NCI-H1092 (cell line): ENCODE data around the gene HPCAL1.

ENCODE experiments used
- DNase-seq: peaks from one replicate; lab custom pipeline; 2025; lab: John Stamatoyannopoulos, UW

HPCAL1 gene

DNA sequence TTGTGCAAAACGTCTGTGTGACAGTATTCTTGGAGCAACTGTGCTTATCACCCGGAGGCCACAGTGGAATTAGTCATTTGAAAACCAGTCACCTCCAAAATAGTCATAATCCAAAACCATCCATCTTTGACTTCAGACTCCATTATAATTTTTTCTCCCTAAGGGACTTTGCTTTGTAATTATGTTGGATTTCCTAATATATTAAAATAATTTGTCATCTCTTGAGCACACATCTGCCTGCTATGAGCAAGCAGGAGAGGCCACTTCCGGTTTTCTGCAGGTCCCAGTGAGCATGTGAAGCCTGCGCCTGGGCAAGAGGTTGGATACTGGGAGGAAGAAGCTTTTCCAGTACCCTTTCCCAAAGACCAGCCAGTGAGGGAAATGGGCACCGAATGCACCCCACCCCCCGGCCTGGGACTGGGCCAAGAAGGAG, 87.7 kb downstream of the HPCAL1 start:
- DNase-seq: no peak

- DNase-seq: no peak
Measured at GRCh38 chr2:10392100-10392499, 89.4 kb downstream of the HPCAL1 start.

- DNase-seq: no peak
Measured at GRCh38 chr2:10392548-10392947, 89.8 kb downstream of the HPCAL1 start.

DNA sequence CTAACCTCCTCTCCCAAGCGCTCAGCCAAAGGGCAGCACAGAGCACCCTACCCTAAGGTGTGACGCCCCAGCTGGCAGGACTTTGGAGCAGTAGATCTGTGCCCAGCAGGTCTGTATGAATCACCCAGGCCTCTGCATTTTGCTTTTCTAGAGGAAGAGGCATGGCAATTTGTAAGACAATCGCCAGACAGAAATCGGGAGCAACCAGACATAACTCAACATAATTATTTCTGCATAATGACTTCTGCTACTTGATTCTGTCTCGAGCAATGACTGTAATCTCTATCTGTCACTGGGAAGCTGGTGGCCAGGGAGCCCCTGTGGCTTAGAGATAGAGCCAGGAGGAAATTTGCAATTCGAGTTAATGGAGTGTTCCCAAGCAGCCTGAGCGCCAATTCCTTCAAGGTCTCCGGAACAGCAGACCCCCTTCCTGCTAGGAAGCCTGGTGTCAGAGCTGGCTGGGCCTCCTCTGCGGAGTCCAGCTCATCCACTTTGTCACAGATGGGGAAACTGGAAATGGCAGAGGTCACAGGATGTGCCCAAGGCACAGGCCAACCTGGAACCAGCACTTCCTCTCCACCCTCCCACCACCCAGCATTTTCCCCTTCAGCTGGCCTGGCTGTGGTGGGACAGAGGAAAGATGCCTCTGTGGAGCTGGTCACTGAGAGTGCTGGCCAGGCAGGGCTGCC, 90.4 kb downstream of the HPCAL1 start:
- DNase-seq: no peak

DNA sequence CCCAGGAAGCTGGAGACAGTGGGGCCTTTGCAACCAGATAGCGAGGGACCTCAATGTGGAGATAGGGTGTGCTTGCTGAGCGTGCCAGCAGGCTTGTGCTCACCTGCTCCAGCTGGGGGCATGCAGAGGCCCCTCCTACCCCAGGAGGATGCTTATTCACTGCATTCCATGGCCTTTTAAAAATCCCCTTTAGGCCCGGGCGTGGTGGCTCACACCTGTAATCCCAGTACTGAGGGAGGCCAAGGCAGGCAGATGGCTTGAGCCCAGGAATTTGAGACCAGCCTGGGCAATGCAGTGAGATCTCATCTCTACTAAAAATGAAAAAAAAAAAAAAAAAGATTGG, 90.9 kb downstream of the HPCAL1 start:
- DNase-seq: no peak

DNA sequence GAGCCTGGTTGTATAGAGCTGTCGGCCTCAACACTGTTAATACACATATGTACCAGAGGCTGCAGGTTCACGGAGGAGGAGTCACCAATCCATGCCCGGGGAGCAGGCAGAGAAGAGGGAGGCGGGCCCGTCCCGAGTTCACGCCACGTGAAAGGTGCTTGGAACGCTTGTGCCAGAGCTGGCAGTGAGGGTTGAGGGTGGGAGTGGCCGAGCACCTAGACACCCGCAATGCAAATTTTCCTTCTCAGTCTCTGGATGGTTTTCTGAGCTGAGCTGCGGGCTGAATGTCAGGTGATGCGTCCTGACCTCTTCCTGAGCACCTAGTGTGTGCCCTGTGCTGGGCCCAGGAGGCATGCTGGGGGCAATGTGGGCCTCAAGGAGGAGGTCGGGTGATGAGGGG, 93.2 kb downstream of the HPCAL1 start:
- DNase-seq: no peak

- DNase-seq: no peak
Measured at GRCh38 chr2:10396464-10396863, 93.8 kb downstream of the HPCAL1 start.

DNA sequence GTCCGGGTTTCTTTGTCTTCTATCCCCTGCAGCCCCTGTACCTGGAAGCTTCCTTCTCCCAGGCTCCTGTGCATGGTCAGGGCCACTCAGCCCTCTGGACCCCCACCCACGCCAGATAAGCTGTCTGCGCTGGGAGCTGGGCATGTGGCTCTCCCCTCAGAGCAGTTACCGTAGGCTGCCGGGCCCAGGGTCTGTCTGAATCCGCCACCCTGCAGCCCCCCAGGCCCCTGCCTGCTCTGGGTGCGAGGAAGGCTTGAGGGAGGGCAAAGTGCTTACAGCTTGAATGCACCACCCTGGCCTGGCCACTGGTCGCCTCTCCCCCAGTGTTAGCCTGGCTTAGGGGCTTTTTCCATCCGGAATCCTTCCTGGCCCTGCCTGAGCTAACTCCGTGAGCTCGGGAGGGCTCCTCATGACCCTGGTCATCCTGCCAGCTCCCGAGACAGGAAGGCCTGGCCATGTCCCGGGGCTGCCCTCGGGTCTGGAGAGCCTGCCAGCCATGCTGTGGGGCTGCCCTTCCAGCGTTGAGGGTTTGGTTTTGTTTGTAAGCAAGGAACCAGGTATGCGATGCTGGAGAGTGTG, 94.7 kb downstream of the HPCAL1 start:
- no peak for DNase-seq

DNA sequence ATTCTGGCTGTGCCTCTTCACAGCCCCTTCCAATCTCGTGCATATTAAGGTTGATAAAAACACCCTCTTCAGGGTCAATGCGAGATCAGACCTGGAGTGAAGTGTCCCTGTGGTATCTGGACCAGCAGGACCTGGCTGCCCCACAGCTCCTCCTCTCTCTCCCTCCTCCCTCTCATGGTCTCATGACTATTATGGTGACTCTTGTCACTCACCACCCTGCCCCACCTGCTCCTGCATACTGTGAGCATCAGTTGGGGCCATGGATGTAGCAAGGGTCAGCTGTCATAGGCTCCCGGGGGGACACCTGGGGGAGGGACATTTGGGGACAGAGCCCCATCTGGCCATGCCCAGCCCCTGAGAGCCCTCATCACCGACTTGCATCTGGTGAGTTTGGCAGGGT, 95.2 kb downstream of the HPCAL1 start:
- DNase-seq: no peak

GRCh38 chr2:10398496-10398895, 95.8 kb downstream of the HPCAL1 start:
- no peak for DNase-seq

DNA sequence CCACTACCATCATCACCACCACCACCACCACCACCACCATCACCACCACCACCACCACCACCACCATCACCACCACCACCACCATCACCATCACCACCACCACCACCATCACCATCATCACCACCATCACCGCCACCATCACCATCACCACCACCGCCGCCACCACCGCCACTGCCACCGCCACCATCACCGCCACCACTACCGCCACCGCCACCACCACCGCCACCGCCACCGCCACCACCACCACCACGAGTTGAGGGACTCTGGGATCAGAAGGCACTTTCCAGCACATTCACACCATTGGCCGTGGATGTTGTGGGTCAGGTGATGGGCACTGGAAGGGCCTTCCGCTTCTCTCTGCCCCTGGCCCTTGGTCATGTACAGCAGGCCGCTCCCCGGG, 96.7 kb downstream of the HPCAL1 start:
- DNase-seq: no peak

GRCh38 chr2:10400002-10400401, 97.3 kb downstream of the HPCAL1 start:
- DNase-seq: no peak

DNA sequence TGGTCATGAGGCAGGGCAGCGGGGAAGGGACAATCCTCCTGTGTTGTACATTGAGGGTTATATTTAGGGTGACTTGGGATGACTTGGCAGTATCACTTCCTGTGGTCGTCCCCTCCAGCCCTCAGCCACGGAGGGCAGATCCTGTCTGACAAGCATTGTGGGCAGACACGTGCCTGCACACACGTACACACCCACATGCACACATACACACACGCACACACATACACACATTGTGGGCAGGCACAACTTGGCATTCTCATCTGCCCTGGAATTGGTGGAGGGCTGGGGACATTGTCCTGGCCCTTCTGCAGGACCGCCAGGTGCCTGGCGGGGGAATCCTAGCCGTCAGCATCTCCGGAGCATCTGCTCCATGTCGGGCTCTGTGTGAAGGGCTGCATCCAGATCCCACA, 97.9 kb downstream of the HPCAL1 start:
- no peak for DNase-seq

DNA sequence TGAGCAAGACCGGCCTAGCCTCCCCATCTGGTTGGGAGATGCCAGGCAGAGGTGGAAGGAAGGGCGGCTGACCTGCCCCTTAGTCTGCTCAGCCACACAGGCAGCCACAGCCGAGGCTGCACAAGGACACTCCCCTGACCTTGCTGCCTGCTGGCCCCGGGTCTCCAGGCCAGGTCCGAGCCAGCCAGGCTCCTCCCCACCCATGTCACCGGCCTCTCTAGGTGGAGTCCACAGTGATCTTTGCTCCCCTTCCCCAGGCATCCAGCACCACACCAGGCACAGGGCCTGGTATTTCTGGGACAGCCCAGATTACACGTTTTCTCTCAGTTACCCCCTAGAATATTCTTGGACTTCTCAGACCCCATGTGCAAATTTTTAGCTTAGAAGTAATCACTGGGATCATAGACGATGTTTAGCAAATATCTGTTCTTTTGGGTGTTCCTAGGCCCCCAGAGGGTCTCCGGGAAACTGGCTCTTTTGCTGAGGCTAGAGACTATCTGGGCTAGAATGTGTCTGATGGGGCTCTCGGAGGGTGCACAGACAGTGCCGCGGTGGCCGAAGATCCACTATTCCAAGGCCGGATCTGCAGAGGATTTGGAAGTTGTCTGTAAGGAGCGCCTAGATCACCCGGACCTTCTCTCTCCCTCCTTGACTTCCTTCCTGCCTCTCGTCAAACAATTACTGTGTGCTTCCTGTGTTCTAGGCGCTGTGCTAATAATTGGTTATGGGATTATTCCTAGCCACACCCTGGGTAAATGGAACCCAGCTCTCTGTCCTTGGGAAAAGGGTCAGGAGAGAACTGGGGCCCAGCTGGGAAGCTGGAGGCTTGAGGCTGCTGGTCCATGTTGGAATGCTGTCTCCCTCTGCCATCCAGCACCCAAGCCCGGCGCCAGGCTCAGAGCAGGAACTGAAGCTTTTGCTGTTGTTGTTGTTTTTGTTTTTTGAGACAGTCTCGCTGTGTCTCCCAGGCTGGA, 98.6 kb downstream of the HPCAL1 start:
- DNase-seq: no peak

DNA sequence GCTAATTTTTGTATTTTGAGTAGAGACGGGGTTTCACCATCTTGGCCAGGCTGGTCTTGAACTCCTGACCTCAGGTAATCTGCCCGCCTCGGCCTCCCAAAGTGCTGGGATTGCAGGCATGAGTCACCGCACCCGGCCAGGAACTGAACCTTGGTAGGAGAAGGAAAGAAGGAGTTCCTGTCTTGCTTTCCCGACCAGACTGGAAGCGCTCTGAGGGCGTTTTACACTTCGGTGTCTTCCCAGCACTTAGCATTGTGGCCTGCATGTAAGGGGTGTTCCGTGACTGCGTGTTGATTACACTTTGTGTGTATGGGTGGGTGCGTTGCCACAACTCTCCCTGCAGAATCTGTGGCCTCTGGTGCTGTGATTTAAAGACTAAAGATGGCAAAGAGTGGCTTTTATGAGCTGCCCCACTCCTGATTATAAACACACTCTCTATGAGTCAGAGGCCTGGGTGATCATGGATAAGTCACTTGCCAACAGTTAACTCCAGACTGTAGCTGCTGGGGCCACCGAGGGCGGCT, 99.4 kb downstream of the HPCAL1 start:
- no peak for DNase-seq

DNA sequence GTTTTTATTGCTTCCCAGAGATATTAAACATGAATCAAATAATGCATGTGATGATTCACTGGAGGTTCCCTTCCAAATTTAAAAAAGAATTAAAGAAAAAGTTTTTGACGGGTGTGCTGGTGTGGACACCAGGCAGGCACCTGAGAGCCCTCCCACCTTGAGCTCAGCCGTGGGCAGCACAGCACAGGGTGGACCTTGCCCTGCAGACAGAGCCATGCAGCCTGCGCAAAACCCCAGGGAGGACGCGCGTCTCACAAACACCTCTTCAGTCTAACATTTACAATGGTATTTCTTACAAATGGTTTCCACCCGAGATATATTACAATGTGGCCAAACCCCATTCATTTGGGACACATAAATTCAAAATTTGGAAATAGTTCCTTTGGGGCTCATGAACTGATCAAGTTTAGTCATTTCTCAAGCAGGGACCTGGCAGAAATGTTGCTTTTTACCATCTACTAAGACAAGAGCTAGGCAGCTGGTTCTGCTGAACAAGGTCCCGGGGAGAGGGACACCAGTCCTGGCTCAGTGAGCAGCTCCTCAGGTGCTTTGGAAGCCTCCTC, 100.0 kb downstream of the HPCAL1 start:
- no peak for DNase-seq

DNA sequence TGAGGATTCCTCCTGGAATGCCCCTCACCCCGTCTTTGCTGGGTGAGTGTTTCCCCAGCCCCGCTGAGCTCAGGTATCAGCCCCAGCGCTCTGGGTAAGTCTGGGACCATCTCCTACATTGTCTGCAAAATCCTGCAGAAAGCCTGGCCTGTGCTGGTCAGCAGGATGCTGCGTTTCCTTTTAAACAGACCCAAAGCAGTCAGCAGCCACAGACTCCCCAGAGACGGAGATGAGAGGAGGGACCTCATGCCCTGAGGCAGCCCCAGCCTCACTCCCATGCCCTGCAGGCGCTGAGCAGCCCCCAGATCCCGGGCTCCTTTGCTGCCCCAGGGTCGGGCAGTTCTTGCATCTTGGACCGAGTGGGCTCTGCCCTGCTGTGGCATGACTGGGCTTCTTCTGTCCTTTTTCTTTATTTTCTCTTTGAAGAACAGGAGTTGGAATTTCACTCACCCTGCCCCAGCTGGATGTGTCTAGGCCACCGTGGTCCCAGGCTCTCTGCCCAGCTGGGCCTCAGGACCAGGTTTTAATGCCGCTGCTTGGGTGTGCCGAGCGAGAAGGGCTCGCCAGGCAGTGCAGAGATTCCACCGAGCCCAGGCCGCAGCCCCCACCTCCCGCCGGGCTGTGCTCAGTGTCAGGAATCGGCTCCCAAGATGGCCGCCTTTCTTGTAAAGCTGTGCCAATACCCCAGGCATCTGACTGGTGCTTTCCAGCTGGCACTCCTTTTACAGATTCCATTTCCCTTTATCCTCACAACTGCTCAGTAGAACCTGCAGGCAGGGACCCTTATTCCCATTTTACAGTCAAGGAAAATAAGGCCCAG, 101.8 kb downstream of the HPCAL1 start:
- DNase-seq: no peak

GRCh38 chr2:10405448-10405847, 102.7 kb downstream of the HPCAL1 start:
- no peak for DNase-seq

- DNase-seq: no peak
Measured at GRCh38 chr2:10406016-10406415, 103.3 kb downstream of the HPCAL1 start.

DNA sequence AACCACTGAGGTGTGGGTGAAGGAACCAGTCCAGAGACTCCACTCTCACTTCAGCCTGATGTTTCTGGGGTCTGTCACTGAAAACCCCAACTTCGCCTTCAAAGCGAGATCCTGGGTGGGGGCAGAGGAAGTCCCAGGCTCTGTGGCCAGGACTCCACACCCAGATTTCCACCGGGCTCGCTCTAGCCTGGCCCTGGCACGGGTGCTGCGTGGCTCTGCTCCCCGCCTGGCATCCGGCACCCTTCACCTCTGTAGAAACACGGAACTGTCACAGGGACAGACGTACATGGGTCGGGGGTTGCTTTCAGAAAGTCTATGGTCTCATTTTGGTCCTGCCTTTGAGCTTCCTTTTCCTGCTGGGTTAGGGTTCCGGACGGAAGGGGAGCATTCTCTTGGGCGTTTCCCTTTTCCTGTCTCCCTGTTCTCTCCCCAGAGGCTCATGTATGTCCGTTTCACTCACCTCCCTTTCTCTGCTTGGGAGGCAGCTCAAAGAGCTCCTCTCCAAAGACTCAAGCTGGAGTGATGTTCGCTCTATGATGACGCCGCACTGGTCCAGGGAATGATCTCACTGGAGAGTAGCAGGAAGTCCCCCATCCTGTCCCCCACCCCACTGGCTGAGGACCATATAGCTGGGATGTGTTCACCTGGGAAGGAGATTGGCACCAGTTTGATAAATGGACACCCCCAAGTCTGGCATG, 103.9 kb downstream of the HPCAL1 start:
- DNase-seq: no peak

DNA sequence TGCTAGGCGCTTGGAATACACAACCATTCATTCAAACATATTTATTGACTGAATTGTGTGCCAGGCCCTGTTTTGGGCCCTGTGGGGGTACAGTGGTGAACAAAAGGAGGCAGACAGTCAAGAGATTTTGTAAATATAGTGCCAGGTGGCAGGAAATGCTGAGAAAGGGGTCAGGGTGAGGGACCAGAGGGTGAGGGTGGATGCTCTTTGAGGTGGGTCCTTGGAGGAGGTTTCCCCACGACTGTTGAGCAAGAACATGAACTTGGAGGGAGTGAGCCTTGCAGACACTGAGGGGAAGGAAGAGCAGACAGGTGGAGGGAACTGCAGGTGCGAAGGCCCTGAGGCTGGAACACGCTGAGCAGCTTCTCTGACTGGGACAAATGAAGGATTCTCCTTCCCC, 104.7 kb downstream of the HPCAL1 start:
- DNase-seq: no peak
